ENCODE measurements around the gene WDR54.
"Not testable (repeated sequence)": the region's sequence is repeated elsewhere in the genome, so short reads cannot be mapped to it uniquely, and the experiment has no call there.

WDR54 gene

DNA sequence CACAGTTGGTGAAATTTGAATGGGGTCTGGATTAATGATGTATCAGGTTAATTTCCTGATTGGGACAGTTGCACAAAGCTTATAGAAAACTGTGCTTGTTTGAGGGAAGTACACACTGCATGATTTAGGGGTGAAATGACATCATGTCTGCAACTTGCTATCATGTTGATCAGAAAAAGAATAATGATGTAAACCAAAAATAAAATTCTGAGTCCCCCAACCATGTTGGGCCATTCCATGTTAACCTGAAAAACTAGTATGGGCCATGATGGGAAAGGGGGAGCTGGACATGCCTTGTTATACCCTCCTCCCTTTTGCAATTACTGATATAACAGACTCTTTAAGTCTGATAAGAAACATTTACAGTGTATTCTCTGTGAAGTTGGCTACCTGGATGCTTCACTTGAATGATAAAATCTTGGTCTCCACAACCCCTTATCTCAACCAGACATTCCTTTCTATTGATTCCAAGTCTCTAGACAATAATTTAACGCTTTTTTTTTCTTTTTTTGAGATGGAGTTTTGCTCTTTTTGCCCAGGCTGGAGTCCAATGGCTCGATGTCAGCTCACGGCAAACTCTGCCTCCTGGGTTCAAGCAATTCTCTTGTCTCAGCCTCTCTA, 29.1 kb downstream of the WDR54 start:
- H3K9ac ChIP-seq (ENCODE audit: low read depth in 1 of 2, low read length in 2 of 2) = no peak overlapping the region
- no peaks in the 10 kb centered on the region for H3K36me3 ChIP-seq (ENCODE audit: control insufficient read depth in 1 of 2, insufficient read depth in 2 of 2, low read length in 2 of 2)
- H3K27me3 ChIP-seq (ENCODE audit: control insufficient read depth in 1 of 2, insufficient read depth in 2 of 2, low read length in 2 of 2) = no peaks in the 10 kb centered on the region
- no peaks in the 10 kb centered on the region for H3K9me3 ChIP-seq (ENCODE audit: control insufficient read depth in 1 of 2, low read length in 2 of 2)
- H3K4me3 ChIP-seq (ENCODE audit: low read depth in 1 of 2, low read length in 2 of 2) = no peak overlapping the region
- peaks cover 6 to 16% of the 10 kb centered on the region in 2 donors for H3K4me1 ChIP-seq (ENCODE audit: control insufficient read depth in 1 of 2, insufficient read depth in 2 of 2, low read length in 2 of 2)
- no peak overlapping the region for H3K27ac ChIP-seq (ENCODE audit: low read depth, low read length)

DNA sequence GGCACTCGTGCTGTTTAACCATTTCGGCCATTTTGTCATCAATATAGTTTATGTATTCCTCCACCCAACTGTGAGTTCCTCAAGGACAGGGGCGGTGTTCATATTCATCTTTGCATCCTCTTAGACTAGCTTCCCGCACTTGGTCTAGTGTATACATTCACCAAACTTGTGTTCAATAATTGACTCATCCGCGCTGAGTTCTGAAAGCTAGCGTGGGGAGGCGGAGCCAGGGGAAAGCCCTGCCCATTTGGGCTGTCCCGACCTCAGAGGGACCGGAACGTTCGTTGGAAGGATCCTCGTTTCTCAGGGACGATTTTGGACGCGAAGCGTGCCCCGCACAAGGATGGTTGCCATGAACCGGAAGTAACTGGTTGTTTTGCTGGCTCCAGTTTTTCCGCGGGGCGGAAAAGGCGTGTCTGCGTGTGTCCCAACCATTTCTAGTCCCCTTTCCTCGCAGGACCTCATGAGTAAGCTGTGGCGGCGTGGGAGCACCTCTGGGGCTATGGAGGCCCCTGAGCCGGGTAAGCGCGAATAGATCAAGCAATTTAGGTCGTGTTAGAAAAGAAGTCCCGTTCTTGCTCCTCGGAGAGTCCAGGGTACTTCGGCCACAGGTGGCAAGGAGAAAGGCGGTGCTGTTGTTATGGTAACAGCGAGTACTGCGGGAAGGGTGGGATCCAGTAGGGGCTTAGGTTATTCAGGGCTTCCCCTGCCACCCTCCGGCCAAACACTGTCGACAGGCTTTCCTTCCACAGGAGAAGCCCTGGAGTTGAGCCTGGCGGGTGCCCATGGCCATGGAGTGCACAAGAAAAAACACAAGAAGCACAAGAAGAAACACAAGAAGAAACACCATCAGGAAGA, 33.4 kb downstream of the WDR54 start, which contains the start of gene INO80B:
Gene INO80B (plus strand): TSS at position 434 of the 858 bp plus-strand sequence. CDS start 30 bp downstream, at position 464.
- Histone ChIP-seq H3K36me3 (ENCODE audit: control insufficient read depth in 1 of 2, insufficient read depth in 2 of 2, low read length in 2 of 2) (no peaks in the 10 kb centered on the region), H3K4me1 (ENCODE audit: control insufficient read depth in 1 of 2, insufficient read depth in 2 of 2, low read length in 2 of 2) (peaks cover 28 to 38% of the 10 kb centered on the region in 2 donors), H3K27ac (ENCODE audit: low read depth, low read length) (no peak within 1 kb of the TSS), H3K9me3 (ENCODE audit: control insufficient read depth in 1 of 2, low read length in 2 of 2) (no peaks in the 10 kb centered on the region), H3K9ac (ENCODE audit: low read depth in 1 of 2, low read length in 2 of 2) (peak within 1 kb of the TSS; percentile 73 to 74), H3K27me3 (ENCODE audit: control insufficient read depth in 1 of 2, insufficient read depth in 2 of 2, low read length in 2 of 2) (no peaks in the 10 kb centered on the region), H3K4me3 (ENCODE audit: low read depth in 1 of 2, low read length in 2 of 2) (peak within 1 kb of the TSS; percentile 84 to 85)

DNA sequence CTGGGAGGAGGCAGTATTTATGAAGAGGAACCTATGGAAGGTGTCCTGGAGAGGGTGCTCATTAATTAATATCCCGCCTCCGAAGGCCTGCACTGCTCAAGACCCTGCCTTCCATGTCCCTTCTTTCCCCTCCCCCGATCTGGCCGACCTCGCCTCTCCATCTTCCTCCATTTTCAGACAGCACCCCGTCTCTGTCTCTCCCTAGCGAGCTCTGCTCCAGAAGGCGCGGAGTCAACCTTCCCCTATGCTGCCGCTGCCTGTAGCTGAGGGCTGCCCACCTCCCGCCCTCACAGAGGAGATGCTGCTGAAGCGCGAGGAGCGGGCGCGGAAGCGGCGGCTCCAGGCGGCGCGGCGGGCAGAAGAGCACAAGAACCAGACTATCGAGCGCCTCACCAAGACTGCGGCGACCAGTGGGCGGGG, 35.6 kb downstream of the WDR54 start:
- peak overlapping the region; percentile 79 to 99 for H3K4me3 ChIP-seq (ENCODE audit: low read depth in 1 of 2, low read length in 2 of 2)
- no peaks in the 10 kb centered on the region for H3K9me3 ChIP-seq (ENCODE audit: control insufficient read depth in 1 of 2, low read length in 2 of 2)
- H3K36me3 ChIP-seq (ENCODE audit: control insufficient read depth in 1 of 2, insufficient read depth in 2 of 2, low read length in 2 of 2) = peaks cover 3 to 15% of the 10 kb centered on the region in 2 donors
- H3K4me1 ChIP-seq (ENCODE audit: control insufficient read depth in 1 of 2, insufficient read depth in 2 of 2, low read length in 2 of 2) = peaks cover 28 to 41% of the 10 kb centered on the region in 2 donors
- peak overlapping the region; percentile 98 for H3K27ac ChIP-seq (ENCODE audit: low read depth, low read length)
- no peaks in the 10 kb centered on the region for H3K27me3 ChIP-seq (ENCODE audit: control insufficient read depth in 1 of 2, insufficient read depth in 2 of 2, low read length in 2 of 2)
- peak overlapping the region; percentile 27 to 96 for H3K9ac ChIP-seq (ENCODE audit: low read depth in 1 of 2, low read length in 2 of 2)

DNA sequence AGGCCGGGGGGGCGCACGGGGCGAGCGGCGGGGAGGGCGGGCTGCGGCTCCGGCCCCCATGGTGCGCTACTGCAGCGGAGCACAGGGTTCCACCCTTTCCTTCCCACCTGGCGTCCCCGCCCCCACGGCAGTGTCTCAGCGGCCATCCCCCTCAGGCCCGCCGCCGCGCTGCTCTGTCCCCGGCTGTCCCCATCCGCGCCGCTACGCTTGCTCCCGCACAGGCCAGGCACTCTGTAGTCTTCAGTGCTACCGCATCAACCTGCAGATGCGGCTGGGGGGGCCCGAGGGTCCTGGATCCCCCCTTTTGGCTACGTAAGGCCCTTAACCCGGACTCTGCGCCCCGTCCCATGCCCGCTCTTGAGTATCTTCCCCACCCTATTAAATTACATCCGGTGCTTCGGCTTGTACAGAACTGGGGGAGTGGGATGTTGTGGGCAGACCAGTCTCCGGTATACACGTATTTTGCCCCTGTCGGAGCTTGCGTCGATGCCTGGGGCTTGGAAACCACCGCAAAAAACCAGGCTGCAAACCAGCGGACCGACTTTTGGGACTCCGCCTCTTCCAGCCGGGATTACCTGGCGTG, 36.1 kb downstream of the WDR54 start:
- Histone ChIP-seq H3K9ac (ENCODE audit: low read depth in 1 of 2, low read length in 2 of 2) (peak overlapping the region; percentile 93 to 96), H3K27ac (ENCODE audit: low read depth, low read length) (peak overlapping the region; percentile 98), H3K9me3 (ENCODE audit: control insufficient read depth in 1 of 2, low read length in 2 of 2) (no peaks in the 10 kb centered on the region), H3K36me3 (ENCODE audit: control insufficient read depth in 1 of 2, insufficient read depth in 2 of 2, low read length in 2 of 2) (peaks cover 8 to 20% of the 10 kb centered on the region in 2 donors), H3K4me3 (ENCODE audit: low read depth in 1 of 2, low read length in 2 of 2) (peak overlapping the region; percentile 79 to 99), H3K4me1 (ENCODE audit: control insufficient read depth in 1 of 2, insufficient read depth in 2 of 2, low read length in 2 of 2) (peaks cover 32 to 46% of the 10 kb centered on the region in 2 donors), H3K27me3 (ENCODE audit: control insufficient read depth in 1 of 2, insufficient read depth in 2 of 2, low read length in 2 of 2) (no peaks in the 10 kb centered on the region)

DNA sequence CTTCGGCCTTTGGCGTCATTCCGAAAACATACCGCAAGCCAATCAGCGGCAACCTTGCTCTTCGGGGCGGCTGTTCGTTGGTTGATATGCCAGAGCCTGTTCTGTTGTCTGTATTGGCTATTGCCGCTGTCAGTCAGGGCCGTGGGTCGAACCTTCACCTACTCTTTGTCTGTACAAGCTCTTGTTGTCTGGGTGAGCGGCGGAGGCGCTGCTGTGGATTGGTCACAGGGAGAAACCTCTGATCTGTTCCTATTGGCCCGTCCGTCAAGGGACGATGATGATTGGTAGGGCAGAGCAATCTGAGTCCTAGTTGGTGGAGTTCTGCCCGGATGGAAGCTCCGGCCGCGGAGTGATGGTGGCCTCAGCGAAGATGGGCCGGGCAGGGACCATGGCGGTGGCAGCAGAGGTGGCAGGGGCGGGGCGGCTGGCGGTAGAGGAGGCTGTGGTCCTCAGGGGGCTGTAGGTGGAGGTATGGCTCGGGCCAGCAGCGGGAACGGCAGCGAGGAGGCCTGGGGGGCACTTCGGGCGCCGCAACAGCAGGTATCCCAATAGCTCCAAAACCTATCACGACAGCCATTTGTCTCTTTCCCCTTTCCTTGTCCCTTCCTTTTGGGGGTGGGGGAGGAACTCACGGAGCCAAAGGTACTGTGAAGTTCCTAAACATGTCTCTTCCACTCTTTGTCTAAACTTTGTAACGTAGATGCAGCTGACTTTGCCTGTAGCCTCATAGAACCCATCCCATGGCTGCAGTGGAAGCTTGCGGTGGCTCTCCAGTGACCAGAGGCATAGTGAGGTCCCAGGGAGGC, 36.8 kb downstream of the WDR54 start, which contains the start of gene WBP1:
Gene WBP1 (plus strand): TSS at position 307 of the 806 bp plus-strand sequence. CDS start 165 bp downstream, at position 472.
- Histone ChIP-seq H3K9me3 (ENCODE audit: control insufficient read depth in 1 of 2, low read length in 2 of 2) (no peaks in the 10 kb centered on the region), H3K36me3 (ENCODE audit: control insufficient read depth in 1 of 2, insufficient read depth in 2 of 2, low read length in 2 of 2) (peaks cover 11 to 25% of the 10 kb centered on the region in 2 donors), H3K4me1 (ENCODE audit: control insufficient read depth in 1 of 2, insufficient read depth in 2 of 2, low read length in 2 of 2) (peaks cover 39 to 53% of the 10 kb centered on the region in 2 donors), H3K4me3 (ENCODE audit: low read depth in 1 of 2, low read length in 2 of 2) (peak within 1 kb of the TSS; percentile 89 to 99), H3K27me3 (ENCODE audit: control insufficient read depth in 1 of 2, insufficient read depth in 2 of 2, low read length in 2 of 2) (no peaks in the 10 kb centered on the region), H3K9ac (ENCODE audit: low read depth in 1 of 2, low read length in 2 of 2) (peak within 1 kb of the TSS; percentile 93 to 96), H3K27ac (ENCODE audit: low read depth, low read length) (peak within 1 kb of the TSS; percentile 98)

DNA sequence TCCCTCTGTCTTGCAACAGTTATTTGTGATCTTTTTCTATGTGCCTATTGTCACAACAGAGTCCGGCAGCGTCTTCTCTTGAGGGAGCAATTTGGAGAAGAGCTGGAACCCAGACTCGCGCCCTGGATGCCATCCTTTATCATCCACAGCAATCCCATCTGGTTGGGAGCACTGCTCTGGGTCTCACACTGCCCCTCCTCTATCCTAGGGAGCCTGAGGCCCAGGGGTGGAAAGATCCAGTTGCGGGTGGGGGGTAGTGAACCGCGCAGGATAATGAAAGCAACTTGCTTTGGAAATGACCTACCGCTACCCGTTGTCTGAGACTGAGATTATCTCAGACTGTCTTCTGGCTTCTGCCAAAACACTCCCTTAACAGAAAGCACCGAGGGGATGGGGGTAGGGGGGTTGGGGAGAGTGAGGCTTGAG, 37.4 kb downstream of the WDR54 start:
- peak overlapping the region; percentile 28 for H3K27ac ChIP-seq (ENCODE audit: low read depth, low read length)
- H3K4me1 ChIP-seq (ENCODE audit: control insufficient read depth in 1 of 2, insufficient read depth in 2 of 2, low read length in 2 of 2) = peaks cover 39 to 53% of the 10 kb centered on the region in 2 donors
- no peaks in the 10 kb centered on the region for H3K27me3 ChIP-seq (ENCODE audit: control insufficient read depth in 1 of 2, insufficient read depth in 2 of 2, low read length in 2 of 2)
- no peaks in the 10 kb centered on the region for H3K9me3 ChIP-seq (ENCODE audit: control insufficient read depth in 1 of 2, low read length in 2 of 2)
- peak overlapping the region; percentile 79 to 84 for H3K9ac ChIP-seq (ENCODE audit: low read depth in 1 of 2, low read length in 2 of 2)
- H3K4me3 ChIP-seq (ENCODE audit: low read depth in 1 of 2, low read length in 2 of 2) = peak overlapping the region; percentile 89 to 99
- peaks cover 11 to 25% of the 10 kb centered on the region in 2 donors for H3K36me3 ChIP-seq (ENCODE audit: control insufficient read depth in 1 of 2, insufficient read depth in 2 of 2, low read length in 2 of 2)

DNA sequence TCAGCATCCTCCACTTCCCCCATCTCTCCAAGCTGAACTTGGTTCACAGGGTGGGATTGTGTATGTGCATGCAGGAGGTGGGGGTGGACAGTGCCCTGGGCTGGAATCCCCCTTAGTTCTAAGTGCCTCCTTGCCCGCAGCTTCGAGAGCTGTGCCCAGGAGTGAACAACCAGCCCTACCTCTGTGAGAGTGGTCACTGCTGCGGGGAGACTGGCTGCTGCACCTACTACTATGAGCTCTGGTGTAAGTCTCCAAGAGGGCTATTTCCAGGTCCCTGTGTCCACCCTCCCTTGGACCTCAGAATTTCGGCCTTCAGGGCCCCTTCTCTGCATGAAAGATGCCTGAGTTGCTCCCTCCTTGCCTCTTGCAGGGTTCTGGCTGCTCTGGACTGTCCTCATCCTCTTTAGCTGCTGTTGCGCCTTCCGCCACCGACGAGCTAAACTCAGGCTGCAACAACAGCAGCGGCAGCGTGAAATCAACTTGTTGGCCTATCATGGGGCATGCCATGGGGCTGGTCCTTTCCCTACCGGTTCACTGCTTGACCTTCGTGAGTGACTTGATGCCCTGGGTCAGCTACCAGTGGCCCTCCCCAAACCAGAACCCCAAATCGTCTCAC, 38.1 kb downstream of the WDR54 start:
- Histone ChIP-seq H3K4me1 (ENCODE audit: control insufficient read depth in 1 of 2, insufficient read depth in 2 of 2, low read length in 2 of 2) (peaks cover 39 to 56% of the 10 kb centered on the region in 2 donors), H3K4me3 (ENCODE audit: low read depth in 1 of 2, low read length in 2 of 2) (peak overlapping the region; percentile 89 to 99), H3K36me3 (ENCODE audit: control insufficient read depth in 1 of 2, insufficient read depth in 2 of 2, low read length in 2 of 2) (peaks cover 11 to 25% of the 10 kb centered on the region in 2 donors), H3K9ac (ENCODE audit: low read depth in 1 of 2, low read length in 2 of 2) (peak overlapping the region; percentile 26 to 84)
- not testable (repeated sequence) for H3K27me3 ChIP-seq (ENCODE audit: control insufficient read depth in 1 of 2, insufficient read depth in 2 of 2, low read length in 2 of 2); H3K9me3 ChIP-seq (ENCODE audit: control insufficient read depth in 1 of 2, low read length in 2 of 2); H3K27ac ChIP-seq (ENCODE audit: low read depth, low read length)

DNA sequence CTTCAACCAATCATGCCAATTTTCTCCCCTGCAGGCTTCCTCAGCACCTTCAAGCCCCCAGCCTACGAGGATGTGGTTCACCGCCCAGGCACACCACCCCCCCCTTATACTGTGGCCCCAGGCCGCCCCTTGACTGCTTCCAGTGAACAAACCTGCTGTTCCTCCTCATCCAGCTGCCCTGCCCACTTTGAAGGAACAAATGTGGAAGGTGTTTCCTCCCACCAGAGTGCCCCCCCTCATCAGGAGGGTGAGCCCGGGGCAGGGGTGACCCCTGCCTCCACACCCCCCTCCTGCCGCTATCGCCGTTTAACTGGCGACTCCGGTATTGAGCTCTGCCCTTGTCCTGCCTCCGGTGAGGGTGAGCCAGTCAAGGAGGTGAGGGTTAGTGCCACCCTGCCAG, 38.7 kb downstream of the WDR54 start:
- H3K27ac ChIP-seq (ENCODE audit: low read depth, low read length); H3K9me3 ChIP-seq (ENCODE audit: control insufficient read depth in 1 of 2, low read length in 2 of 2); H3K4me3 ChIP-seq (ENCODE audit: low read depth in 1 of 2, low read length in 2 of 2); H3K9ac ChIP-seq (ENCODE audit: low read depth in 1 of 2, low read length in 2 of 2); H3K27me3 ChIP-seq (ENCODE audit: control insufficient read depth in 1 of 2, insufficient read depth in 2 of 2, low read length in 2 of 2): not testable (repeated sequence)
- peaks cover 37 to 55% of the 10 kb centered on the region in 2 donors for H3K4me1 ChIP-seq (ENCODE audit: control insufficient read depth in 1 of 2, insufficient read depth in 2 of 2, low read length in 2 of 2)
- peaks cover 11 to 25% of the 10 kb centered on the region in 2 donors for H3K36me3 ChIP-seq (ENCODE audit: control insufficient read depth in 1 of 2, insufficient read depth in 2 of 2, low read length in 2 of 2)
